Astrocyte (in vitro differentiated cells and primary cell): ENCODE data around the gene SLC16A2.

ENCODE experiments used
- CTCF ChIP-seq: IDR thresholded peaks from 2 replicates; pipeline ENCODE4 v1.5.1; 2011; ENCODE audit warnings: low read depth, mild to moderate bottlenecking, inconsistent platforms, low read length, moderate library complexity; ENCODE audit not compliant: insufficient read depth
- EZH2 ChIP-seq: IDR thresholded peaks from 2 replicates; pipeline ENCODE4 v1.6.1; 2012; ENCODE audit warnings: mild to moderate bottlenecking, low read length, inconsistent platforms; ENCODE audit not compliant: insufficient read depth

- TF ChIP-seq CTCF (no peak), EZH2 (no peak)
These were observed 30.8 kb downstream of the SLC16A2 start for GRCh38 chrX:74452199-74452481.
